Stimulated activated naive CD8-positive, alpha-beta T cell treated with anti-CD3 and anti-CD28 coated beads, Interleukin-15, Interleukin-2, amounts not matched to agents 100 U/mL and 50 U/mL, for 24 hours (primary cell): Measurements from ENCODE around the gene FABP6.
"Not testable (repeated sequence)": the region's sequence is repeated elsewhere in the genome, so short reads cannot be mapped to it uniquely, and the experiment has no call there.

ENCODE experiments used
- ATAC-seq: fragments of 150-1000 bp; cut with Tn5 transposase; one replicate; pipeline ENCODE4 v1.10.0; 2021
- DNase-seq: peaks from one replicate; pipeline ENCODE4 v3.0.0; 2021

FABP6 gene

DNA sequence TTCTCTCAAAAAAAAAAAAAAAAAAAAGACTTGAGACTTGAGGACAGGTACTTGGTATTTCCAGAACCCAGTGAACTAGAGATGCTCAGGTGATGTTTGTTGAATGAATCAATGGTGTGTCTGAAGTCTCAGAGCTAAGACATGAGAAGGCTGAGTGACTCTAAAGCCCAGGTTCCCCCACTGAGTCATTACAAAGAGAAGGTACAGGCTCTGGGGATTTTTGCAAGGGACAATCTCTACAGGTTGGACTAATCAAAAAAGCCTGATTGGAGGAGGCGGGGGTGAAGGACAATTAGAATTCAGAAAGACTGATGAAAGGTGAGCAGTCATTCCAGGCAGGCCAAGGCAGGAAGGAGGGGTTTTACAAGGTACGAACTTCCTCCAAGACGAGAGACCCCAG, 8.2 kb upstream of the FABP6 start:
- DNase-seq (no peak), ATAC-seq (no peak)

DNA sequence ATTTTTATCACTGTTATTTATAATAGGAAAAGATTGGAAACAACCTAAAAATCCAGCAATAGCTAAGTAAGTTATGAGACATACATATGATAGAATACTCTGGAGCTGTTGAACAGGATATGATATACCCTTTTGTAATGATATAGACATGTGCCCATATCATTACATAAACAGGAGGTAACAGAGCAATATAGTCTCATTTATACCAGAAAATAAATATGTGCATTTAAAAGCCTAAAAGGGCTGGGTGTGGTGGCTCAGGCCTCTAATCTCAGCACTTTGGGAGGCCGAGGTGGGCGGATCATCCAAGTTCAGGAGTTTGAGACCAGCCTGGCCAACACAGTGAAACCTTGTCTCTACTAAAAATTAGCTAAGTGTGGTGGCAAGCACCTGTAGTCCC, 2.3 kb upstream of the FABP6 start:
- ATAC-seq (no peak), DNase-seq (no peak)

DNA sequence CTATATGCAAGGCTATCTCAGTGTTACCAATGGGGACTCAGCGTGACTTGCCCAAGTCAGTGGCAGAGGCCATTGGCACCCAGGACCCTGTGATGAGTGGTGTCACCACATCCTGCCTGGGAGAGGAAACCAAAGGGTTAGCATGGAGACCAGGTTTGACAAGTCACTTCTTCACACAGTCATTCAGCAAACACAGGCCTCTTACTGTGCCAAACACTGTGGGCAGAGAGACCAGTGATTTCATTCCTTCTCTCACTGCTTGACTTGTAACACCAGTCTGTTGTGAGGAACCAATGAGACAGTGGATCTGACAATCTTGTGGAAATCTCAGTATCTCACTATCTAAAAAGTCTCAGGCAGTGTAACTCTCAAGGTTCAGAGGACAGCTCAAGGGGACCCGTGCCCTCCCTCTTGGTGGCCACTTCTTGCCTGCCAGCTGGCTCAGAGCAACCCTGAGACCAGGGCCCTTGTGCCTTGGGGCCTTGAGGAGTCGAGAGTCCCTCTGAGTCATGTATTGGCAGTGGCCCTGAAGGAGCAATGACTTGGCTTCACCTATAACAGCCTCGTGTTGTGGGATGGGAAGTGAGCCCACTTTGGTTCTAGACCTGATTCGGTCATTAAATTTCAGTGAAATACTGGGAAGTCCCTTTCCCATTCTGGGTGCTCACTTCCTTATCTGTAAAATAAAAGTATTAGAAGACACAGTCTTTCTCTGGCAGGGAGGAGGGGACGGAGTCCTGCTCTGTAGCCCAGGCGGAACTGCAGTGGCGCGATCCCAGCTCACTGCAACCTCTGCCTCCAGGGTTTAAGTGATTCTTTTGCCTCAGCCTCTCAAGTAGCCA, 1.6 kb downstream of the FABP6 start:
- ATAC-seq = peak; percentile 57
- no peak for DNase-seq

DNA sequence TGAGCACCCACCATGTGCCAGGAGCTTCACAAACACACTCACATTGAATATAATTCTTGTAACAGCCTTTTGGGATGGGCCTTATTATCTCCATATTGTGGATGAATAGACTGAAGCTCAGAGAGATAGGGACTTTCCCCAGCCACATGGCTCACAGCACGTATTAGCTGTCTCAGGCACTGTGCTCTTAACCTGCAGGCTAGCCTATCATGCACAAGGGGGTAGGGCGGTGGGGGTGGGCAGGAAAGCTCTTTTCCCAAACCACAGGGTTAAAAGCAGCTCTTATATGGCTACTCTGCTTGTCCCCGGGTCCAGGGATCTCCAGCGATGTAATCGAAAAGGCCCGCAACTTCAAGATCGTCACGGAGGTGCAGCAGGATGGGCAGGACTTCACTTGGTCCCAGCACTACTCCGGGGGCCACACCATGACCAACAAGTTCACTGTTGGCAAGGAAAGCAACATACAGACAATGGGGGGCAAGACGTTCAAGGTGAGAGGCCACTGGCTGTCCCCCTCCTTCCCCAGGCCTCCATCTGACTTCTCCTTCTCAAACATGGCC, 2.6 kb downstream of the FABP6 start:
- DNase-seq (no peak), ATAC-seq (no peak)

DNA sequence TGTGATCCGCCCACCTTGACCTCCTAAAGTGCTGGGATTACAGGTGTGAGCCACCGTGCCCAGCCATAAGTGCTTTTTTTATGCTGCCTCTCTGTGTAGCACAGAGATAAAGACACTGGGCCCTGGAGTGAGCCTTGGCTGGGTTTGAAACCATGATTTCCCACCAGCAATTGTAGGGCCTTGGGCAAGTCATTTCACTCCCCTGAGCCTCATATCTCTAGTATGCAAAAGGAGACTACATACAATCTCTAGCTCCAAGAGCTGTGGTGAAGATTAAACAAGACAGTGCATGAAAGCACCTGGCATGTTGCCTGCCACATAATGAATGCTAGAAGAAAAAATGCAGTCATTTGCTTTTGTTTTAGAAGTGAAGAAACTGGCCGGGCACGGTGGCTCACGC, 3.9 kb downstream of the FABP6 start:
- DNase-seq (no peak), ATAC-seq (no peak)

DNA sequence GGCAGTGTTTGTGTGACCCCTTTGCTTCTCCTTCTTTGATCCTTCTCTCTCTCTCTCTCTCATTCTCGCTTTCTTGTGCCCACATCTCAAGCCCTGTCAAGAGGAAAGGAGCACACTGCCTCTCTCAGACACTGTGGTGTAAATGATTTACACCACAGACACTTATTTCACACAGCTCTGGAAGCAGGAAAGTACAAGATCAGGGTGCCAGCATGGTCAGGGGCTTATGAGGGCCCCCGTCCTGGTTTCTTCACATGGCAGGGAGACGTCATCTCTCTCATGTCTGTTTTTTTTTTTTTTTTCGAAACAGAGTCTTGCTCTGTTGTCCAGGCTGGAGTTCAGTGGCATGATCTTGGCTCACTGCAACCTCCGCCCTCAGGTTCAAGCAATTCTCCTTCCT, 6.4 kb downstream of the FABP6 start:
- DNase-seq = no peak
- no peak for ATAC-seq

DNA sequence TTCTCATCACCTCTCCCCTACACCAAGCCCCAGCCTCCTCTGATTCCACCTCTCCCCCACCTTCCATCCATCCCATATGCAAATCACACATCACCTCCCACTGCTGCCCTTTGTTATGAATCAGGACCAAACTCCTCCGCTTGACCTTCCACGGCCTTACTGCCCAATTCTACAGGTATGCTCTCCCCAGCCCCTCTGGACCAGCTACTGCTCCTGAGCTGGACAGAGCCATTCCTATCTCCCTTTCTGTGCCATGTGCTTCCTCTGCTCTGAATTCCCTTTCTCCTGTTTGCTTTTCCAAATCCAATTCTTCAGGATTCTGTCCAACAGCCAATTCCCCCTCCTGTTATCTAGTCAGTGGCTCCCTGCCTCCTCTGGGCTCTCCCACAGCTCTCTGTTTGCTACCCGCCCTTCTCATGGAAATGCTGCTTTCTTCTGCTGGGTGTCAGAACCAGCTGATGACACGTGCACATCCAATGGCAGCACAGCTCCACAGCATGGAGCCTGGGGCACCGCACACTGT, 8.3 kb downstream of the FABP6 start:
- ATAC-seq = no peak

DNA sequence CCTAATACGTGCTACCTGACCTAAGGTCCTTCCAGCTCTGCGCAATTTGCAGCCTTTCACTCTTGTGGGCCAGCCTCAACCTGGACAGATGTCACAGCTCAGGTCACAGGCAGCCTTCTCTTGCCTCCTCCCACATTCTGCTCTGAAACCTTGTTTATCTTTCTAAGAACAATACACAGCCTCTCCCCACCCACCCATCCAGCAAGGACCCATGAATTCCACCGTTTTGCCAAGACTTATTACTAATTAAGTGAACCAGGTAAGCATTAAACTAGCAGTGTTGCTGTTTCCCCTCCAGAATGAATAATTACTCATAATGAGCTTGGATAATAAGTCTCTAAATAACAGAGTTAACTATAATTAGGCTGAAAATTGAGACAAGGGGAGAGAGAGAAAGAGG, 11.0 kb downstream of the FABP6 start:
- DNase-seq (no peak), ATAC-seq (no peak)

More for the DNA sequence above, 8.3 kb downstream of the FABP6 start:
- no peak for DNase-seq

DNA sequence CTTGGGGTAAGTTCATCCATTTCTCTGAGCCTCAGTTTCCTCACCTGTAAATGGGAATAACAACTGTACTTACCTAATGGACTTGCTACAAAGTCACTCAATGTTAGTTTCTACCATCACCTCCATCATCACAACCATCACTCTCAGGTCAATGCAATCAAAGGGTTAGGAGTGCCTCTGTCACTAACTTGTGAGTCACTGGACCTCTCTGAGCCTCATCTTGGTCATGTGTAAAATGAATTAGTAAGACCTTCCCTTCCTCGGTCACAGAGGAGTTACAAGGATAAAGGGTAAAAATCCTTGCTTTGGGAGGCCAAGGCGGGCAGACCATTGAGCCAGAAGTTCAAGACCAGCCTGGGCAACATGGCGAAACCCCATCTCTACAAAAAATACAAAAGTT, 12.8 kb downstream of the FABP6 start:
- DNase-seq (no peak), ATAC-seq (no peak)

DNA sequence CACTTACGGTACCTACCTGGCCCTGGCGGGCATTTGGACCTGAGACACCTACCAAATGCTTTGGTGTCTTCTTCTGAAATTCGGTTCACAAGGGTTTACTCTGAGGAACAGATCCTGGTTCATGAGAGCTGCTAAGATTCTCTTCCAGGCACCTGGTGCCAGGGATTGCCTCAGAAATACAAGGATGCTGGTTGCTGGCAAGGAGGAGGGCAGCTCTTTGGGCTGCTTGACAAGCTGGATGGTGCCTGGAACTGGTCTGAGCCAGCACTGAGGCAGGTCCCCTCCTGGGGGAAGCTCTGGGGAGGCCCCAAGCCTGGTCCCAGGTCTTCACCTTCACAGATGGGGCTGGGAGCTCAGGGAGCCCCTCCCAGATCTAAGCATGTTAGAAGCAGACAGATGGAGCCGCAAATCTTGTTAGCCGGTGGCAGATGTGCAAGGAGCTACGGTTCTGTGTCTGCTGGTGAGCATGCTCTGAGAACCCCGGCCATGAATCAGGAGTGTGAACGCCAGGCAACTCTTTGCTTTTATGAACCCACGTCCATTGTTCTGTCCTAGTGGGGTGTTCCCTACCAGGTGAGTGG, 16.3 kb downstream of the FABP6 start:
- DNase-seq (no peak), ATAC-seq (no peak)

DNA sequence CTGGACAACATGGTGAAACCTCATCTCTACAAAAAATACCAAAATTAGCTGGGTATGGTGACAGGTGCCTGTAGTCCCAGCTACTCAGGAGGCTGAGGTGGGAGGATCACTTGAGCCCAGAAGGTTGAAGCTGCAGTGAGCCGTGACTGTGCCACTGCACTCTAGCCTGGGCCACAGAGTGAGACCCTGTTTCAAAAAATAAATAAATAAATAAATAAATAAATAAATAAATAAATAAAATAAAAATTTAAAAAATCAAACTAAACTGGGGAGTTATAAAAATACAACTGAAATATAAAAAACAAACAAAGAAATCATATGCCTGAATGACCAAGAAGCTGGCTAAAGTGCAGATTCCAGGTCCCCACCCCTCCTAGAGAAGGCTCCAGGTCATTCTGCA, 20.3 kb downstream of the FABP6 start:
- not testable (repeated sequence) for DNase-seq, ATAC-seq

DNA sequence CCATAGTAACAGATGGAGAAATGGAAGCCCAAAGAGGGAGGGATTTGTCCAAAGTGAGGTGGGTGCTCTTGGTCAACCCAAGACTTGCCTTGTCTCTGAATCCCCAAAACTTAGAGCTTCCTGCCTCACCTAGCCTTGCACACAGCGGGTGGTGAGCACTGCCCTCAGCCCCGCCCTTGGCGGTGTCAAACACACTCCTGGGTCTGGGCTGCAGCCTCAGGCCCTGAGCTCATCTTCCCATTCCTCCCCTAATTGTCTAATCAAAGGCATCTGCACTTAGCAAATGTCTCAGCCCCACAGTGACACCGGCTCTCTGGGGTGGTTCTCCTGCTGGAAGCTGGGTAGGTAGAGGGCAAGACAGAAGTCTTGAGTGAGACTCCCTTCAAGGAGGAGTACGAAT, 20.9 kb downstream of the FABP6 start:
- no peak for DNase-seq
- ATAC-seq = no peak

DNA sequence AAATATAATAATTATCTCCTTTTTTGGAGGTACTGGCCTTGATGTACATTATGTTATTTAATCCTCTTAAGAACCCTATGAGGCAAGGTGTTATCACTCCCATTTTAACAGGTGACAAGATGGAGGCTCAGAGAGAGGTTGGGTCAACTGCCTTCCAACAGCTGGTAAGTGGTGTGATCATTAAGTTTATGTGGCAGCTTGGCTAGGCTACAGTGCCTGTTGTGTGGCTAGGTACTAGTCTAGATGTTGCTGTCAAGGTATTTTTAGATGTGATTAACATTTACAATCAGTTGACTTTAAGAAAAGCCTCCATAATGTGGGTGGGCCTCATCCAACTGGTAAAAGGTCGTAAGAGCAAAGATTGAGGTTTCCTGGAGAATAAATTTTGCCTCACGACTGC, 21.5 kb downstream of the FABP6 start:
- ATAC-seq = no peak

DNA sequence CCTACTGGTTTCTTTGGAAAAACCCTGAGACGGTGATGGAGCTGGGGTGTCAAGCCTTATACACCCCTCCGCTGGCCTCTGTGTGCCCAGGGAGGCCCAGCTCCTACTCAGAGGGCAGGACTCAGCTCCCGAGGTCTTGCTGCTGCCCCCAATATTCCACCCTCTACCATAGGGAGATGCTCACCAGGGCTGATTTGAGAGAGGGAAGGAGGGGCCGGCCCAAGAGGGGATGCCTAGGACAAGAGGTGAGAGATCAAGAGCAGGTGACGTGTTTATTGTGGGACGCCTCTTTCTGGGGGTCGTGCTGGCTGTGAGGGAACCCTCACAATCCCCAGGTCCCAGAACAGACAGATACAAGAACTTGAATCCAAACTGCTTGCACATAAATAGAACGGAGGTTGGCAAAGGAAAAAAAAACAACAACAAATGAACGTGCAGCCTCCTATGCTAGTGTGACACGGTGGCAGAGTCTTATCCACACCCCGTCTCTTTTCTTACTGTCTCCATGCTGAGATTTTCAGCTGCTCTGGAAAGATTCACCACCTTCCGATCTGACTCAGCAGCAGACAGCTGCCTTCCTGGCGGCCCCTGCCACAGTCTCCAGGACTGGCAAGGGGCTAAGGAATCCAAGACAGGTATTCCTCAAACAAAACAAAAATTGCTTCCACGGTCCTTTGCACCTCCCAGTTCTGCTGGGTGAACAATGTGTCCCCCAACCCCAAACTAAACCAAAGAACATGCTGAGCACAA, 22.3 kb downstream of the FABP6 start:
- ATAC-seq = no peak

More for the DNA sequence above, 21.5 kb downstream of the FABP6 start:
- DNase-seq = no peak

DNA sequence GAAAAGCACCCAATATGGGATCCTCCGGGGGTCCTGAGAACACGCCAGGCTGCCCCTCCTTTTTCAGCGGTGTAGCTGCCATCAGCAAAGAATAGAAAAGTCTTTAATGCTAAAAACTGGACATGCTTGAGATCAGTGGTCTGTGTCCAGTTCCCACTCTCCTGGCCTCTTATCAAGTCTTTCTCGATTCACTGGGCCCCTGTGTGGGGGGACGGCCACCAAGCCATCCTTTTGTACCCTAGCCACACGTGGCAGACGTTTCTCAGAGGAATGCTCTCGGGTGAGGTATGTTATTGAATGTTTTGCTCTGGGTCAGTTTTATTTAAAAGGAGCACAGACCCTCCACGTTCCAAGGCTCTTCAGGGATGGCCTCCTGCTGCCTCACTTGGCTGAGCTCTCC, 23.6 kb downstream of the FABP6 start:
- no peak for DNase-seq
- no peak for ATAC-seq

More for the DNA sequence above, 22.3 kb downstream of the FABP6 start:
- DNase-seq = no peak

DNA sequence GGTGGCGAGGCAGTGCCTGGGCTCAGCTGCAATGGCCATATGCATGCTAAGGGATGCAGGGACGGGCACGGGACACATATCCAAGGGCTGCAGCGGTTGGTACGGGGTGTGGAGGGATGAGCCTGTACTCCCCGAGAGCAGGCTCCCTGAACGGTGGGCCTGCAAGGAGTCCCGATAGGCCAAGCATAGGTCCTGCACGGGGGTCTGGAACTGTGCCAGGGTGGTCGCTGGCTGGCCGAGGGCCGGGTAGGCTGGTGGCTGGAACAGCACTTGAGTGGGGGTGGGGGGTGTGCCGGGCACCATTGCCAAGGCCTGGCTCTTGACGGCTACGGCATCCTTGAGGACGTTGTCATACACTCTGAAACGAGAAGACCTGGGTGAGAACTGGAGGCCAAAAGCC, 24.1 kb downstream of the FABP6 start:
- peak; percentile 19 for ATAC-seq

DNA sequence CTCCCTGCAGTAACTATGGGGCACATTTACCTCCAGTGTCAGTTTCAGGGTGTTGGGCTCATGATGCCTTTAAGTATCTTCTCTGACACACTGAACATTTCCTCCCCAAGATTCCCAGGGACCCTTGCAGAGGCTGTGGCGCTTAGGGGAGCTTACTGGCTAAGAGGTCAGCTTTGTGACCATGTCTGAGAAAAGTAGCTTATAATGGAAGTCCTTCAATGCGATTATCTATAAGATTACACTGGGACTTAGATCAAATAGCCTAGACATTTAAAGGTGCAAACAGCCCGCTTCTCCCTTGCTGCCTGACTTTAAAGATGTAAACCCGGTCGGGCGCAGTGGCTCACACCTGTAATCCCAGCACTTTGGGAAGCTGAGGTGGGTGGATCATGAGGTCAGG, 25.4 kb downstream of the FABP6 start:
- DNase-seq (no peak), ATAC-seq (no peak)

More for the DNA sequence above, 24.1 kb downstream of the FABP6 start:
- DNase-seq = no peak

DNA sequence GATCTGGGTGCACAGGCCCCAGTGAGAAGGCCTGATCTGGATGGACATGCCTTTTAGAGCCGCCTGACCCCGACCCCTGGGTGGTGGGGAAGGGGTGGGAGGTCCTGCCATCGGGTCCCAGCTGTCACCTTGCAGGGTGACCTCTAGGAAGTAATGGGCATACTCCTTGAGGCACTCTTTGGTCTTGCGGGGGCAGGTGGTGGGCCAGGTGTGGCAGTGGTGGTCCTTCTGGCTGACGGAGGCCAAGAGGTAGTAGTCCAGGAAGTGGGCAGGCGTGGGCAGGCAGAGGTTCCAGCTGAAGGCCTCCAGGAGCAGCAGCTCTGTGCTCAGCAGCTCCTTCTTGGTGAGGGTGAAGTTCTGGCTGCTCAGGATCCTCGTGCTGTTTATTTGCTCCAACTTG, 30.0 kb downstream of the FABP6 start:
- DNase-seq (no peak), ATAC-seq (no peak)

DNA sequence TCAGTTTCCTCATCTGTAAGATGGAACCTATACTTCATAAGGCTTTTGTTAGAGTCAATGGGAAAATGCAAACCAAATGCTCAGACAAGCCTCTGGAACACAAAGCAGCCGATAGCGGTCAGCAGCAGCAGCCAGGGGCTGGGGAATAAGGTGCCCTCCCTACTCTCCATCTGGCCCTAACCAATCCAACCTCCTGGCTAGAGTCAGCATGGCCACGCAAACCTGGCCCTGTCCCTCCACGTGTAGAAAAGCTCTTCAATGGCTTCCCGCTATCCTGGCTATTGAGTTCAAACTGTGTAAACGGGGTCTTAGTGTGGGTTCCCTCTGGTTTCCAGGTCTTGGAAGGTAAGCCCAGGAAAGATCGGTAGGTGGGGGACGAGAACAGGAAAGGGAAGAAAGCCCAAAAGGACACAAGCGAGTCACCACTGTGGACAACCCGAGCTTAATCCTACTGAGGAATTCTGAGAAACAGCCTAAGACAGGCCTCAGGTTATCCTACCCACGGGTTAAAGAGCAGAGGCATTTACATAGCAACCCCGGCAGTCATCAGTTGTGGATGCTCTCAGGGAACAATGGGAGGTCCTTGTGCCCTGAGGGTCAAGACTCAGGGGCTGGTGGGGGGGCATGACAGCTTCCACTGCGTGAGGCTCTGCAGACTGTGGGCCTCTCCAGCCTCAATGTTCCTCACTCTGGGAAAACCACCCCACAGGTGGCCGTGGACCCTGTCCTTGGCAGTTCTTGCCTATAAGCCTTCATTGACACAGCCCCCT, 30.9 kb downstream of the FABP6 start:
- ATAC-seq = no peak

DNA sequence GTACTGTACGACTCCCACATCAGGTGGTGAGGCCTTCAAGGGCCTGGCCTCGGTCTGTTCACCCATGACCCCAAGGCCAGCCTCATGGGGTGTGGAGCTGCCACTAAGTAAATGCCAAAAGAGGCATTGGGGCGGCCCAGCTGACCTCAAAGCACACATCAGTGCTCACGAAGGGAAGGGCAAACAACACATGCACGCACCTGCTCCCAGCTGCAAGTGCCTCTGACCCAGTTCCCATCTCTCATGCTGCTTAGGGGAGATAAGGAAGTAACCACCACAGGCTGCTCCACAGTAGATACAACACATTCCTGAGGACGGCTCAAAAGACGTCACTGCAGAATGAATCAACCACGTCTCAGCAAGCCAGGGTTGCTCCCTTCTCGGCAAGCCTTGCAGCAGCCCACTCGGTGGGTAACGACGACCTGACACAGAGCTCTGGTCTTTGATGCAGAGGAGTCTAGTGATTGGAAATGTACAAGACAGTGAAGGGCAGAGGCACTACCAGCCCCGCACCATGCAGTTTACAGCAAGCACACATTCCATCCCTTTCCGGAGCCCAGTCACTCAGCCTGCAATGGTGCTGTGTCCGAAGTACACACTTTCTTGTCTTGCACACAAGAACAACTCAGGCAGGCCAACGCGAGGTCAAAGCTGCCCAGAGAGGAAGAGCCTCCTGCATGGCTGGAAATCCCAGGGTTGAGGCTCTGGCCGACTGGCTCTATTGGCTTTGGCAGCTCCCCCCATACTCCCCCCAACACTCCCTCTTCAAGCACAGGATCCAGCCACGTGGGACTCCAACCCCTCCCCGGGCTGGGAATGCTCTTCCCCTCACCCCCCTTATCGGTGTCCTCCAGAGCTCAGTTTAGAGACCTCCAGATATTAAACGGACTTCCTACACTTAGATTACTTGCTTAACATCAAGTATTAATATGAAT, 31.8 kb downstream of the FABP6 start:
- DNase-seq = no peak
- peak; percentile 41 for ATAC-seq

More for the DNA sequence above, 30.9 kb downstream of the FABP6 start:
- no peak for DNase-seq
